ENCODE measurements around the gene RXRA.

Gene RXRA

DNA sequence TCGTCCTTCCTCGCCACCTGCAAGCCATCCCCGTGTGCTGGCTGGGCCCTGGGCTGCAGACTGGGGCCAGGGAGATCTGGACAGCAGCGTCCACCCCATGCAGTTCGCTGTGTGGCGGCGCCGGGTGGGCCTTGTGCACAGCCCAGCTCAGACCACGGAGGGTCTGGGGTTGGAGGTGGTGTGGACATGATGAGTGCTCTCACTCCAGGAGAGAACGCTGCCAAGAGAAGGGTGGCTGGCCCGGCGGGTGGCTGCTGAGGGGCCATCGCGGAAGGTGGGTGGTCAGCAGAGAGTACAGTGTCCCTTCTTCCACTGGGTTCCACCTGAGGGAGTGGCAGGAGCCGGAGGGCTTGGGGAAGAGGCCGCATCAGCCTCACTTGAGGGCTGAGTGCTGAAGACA is 44.4 kb downstream of the RXRA start:
- no peak for DNase-seq

DNA sequence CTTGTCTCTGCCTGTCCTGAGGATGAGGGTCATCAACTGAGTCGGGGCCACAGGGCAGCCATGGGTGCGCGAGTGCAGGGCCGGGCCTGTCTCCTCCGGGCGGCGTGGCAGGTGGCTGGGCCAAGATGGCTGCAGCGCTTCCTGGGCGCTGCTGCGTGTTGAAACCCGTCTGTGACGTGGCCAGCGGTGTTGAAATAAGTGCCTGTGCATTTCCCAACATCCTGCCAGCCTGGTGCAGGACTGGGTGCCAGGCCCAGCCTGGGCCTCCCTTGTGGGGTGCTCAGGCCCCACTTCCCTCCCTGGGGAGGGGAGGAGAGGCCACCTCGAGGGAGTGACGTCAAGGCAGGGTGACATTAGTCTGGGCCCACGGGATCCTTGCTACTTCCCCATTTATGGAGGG is 45.5 kb downstream of the RXRA start:
- DNase-seq: no peak

DNA sequence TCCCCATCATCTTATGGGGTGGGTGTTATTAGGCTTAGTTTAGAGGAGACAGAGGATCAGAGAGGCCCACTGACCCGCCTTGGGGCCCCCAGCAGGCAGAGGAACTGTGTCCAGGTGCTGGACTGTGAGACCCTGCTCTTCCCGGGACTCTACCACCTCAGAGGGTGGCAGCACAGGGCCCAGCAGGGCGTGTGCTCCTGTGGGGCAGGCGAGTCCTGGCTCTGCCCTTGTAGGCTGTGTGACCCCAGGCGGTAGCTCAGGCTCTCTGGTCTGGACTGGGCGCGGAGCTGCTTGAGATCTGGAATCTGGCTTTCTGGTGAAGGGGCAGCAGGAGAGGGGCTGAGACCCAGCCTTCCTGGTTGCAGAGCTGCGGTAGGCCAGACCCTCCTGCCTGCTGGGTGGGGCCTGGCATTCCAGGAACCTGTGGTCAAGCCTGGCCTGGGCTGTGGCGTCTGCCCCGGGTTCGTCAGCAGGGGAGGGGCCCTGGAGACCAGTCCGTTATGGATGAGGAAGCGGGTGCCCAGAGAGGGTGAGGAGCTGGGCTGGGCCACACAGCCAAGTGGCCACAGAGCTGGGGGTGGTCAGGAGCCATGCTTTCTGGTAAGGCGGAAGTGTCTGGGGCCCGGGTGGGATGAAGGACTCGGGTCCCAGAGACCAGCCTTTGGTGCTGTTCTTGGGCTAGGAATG is 46.5 kb downstream of the RXRA start:
- no peak for DNase-seq

GRCh38 chr9:134373269-134373668 is 47.0 kb downstream of the RXRA start:
- no peak for DNase-seq

GRCh38 chr9:134373953-134374300 is 47.7 kb downstream of the RXRA start:
- DNase-seq: no peak

- no peak for DNase-seq
Observed at GRCh38 chr9:134374301-134375010, 48.2 kb downstream of the RXRA start.

- DNase-seq: no peak
Observed at GRCh38 chr9:134375011-134375390, 48.7 kb downstream of the RXRA start.

GRCh38 chr9:134375430-134376385 is 49.5 kb downstream of the RXRA start:
- DNase-seq: no peak

DNA sequence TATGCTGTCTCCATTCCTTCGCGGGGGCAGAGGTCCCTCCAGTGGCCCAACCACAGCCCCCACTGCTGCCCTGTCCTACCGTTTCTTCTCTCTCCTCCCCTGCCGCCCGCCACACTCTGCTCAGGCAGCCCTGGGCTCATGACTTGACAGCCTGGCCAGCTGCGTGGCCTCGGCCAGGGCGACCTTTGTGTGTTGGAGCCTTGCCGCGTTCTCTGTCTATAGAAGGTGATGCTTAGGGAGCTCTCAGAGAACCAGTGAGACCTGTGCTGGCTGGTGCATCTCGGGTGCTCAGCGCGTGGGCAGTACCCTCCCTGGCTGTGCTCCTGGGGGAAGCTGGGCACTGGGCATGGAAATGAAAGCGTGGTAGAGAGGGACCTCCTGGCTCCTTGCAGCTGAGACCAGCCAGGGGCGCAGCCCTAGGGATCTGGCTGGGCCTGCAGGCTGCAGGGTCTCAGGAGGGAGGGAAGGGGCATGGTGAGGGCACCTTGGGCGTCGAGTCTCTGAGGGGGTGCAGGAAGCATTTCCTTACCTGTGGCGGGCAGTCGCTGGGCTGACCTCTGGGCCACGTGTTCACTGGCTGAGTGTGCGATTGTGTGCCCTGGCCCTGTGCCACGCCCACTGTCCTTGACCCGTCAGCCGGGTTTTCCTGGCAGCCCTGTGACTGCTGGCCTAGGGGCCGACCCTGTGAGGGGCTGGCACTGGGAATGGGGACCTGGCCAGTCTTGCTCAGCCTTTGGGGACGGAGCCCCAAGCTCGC is 50.3 kb downstream of the RXRA start:
- DNase-seq: no peak

DNA sequence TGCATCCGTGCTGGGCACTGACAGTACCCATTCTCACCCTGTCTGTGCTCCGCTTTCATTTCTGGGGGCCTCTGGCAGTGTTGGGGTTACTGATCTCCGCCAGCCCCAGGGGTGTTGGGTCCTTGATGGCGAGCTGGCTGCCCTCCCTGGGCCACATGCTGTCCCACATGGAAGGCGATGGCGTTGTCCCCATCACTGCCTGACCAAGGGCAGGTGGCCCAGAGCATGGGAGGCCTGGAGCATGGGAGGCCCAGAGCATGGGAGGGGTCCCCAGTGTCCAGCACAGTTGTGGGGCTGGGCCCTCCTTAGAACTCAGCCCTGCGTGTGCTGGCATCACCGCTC is 50.9 kb downstream of the RXRA start:
- DNase-seq: no peak

DNA sequence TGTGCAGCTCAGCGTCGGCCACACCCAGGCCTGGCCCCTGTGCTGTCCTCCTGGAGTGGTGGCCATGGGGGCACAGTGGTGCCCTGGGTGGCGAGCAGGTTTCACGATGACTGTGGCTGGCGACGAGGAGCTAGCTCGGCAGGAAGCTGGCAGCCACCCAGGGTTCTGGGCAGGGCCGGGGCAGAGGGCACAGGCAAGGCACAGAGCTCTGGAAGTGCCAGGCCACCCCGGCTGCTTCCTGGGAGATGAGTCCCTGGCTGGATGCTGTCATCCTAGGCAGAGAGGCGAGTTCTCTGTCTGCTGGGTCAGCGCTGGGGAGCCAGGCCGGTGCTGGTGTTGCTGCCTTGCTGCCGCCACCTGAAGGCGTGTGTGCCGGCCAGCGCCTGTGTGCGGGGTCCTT is 51.7 kb downstream of the RXRA start:
- DNase-seq: no peak

GRCh38 chr9:134378901-134379338 is 52.7 kb downstream of the RXRA start:
- no peak for DNase-seq

- no peak for DNase-seq
Observed at GRCh38 chr9:134379831-134380365, 53.6 kb downstream of the RXRA start.

GRCh38 chr9:134380542-134381271 is 54.5 kb downstream of the RXRA start:
- no peak for DNase-seq

DNA sequence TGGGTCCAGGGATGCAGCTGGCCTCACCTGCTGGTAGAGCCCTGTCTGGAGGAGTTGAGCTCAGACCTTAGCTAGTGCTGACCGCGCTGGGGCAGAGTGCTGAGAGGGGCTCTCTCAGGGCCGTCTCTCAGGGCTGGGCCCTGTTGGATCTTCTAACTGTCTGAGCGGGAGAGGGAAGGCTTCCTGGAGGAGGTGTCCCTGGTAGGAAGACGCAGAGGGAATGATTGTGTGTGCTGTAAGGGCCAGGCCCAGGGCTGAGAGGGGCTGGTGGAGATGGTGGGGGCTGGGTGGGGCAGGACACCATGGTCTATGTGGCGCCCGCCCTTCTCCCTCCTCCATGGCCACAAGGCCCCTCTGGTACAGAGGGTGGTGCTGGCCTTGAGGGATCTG is 55.0 kb downstream of the RXRA start:
- no peak for DNase-seq

- DNase-seq: no peak
Observed at GRCh38 chr9:134381671-134382516, 55.6 kb downstream of the RXRA start.

DNA sequence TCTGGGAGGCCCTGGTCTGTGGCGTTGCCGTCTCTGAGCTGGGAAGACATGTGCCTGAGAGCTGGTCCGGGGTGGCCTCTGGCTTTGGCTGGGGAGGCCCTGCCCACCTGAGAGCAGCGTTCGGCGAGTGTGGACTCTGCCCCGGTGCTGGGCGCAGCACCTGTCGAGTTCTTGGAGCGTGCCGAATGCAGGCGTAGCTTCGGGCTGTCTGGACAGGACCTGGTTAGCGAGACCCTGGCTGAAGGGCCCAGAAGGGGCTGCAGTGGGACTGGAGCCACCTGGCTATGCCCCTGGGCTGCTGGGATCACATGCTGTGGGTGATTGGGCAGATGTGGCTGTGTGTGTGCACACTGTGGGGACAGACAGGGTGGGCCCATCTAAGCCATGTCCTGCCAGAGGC is 56.5 kb downstream of the RXRA start:
- DNase-seq: no peak

DNA sequence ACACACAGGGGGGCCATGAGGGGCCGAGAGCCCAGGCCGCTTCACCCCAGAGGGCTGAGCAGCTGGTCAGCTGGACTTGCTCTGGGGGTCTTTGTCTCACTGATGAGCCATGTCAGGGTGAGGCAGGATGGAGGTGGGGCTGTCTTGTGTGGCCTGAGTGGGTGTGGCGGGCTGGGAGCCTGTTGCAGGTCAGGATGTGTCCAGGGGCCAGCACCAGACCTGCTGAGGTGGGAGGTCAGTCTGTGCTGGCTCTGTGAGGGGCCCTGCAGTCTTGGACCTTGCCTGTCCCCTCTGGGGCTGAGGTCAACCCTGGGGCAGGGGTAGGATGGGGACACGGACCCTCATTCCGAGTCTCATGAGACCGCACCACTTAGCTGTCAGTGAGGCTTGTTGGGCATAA is 56.9 kb downstream of the RXRA start:
- DNase-seq: no peak

DNA sequence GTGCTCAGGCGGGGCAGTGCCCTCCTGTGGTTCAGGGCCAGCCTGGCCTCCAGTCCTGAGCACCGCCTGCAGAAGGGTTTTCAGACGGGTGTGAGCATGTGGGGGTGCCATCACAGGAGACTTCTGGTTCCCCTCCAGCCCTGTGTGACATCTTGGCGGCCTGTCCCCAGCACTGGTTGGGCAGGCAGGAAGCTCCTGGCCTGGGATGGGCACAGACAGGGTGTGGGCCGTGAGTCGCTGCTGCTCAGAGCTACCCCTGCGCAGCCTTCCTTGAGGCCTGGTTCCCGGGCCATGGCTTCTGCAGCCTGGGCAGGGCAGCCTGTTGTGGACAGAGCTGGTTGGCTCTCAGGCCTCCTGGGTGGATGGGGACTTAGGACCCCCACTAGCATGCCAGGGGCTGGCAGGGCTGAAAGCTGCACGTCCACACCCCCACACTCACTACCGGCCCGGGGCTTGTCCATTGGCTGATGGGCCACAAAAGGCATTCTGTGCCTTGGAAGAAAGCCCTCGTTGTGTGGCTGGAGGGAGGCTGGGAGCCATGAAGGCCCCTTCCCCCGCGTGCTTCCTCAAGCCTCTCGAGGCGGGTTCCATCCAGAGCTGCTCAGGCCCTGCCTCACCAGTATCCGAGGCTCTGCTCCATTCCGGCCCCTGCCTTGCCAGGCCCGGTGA is 58.7 kb downstream of the RXRA start:
- no peak for DNase-seq

- DNase-seq: no peak
Observed at GRCh38 chr9:134385915-134386314, 59.7 kb downstream of the RXRA start.
